ENCODE data around the gene DNAH8.

DNAH8 gene

GRCh38 chr6:39056681-39057080 is 341.6 kb downstream of the DNAH8 start:
- DNase-seq = no peak

GRCh38 chr6:39057251-39058155 is 342.4 kb downstream of the DNAH8 start:
- DNase-seq = no peak

- no peak for DNase-seq
These were observed 343.5 kb downstream of the DNAH8 start for GRCh38 chr6:39058471-39059147.

GRCh38 chr6:39059496-39060310 is 344.6 kb downstream of the DNAH8 start:
- DNase-seq = no peak

GRCh38 chr6:39060467-39061160 is 345.5 kb downstream of the DNAH8 start:
- DNase-seq = no peak

GRCh38 chr6:39061182-39061581 is 346.1 kb downstream of the DNAH8 start:
- DNase-seq = no peak

- no peak for DNase-seq
These were observed 346.5 kb downstream of the DNAH8 start for GRCh38 chr6:39061588-39061987.

GRCh38 chr6:39062014-39062740 is 347.1 kb downstream of the DNAH8 start:
- no peak for DNase-seq

- no peak for DNase-seq
These were observed 348.4 kb downstream of the DNAH8 start for GRCh38 chr6:39063526-39063925.

- no peak for DNase-seq
These were observed 350.4 kb downstream of the DNAH8 start for GRCh38 chr6:39065561-39065960.

GRCh38 chr6:39068391-39068790 is 353.3 kb downstream of the DNAH8 start:
- no peak for DNase-seq

- DNase-seq = no peak
These were observed 357.7 kb downstream of the DNAH8 start for GRCh38 chr6:39072830-39073229.

GRCh38 chr6:39073471-39074355 is 358.6 kb downstream of the DNAH8 start:
- DNase-seq = no peak

GRCh38 chr6:39074486-39074885 is 359.4 kb downstream of the DNAH8 start:
- no peak for DNase-seq

- DNase-seq = no peak
These were observed 360.0 kb downstream of the DNAH8 start for GRCh38 chr6:39075010-39075686.

- DNase-seq = no peak
These were observed 360.9 kb downstream of the DNAH8 start for GRCh38 chr6:39075807-39076622.

- DNase-seq = no peak
These were observed 361.8 kb downstream of the DNAH8 start for GRCh38 chr6:39076623-39077535.

GRCh38 chr6:39077882-39078594 is 362.9 kb downstream of the DNAH8 start:
- DNase-seq = no peak

All from stimulated activated CD4-positive, alpha-beta T cell treated with anti-CD3 and anti-CD28 coated beads, Interleukin-4, amount 100 ng/mL, for 1 hour (primary cell).